GM19043 (cell line): ENCODE measurements around the gene VTI1A.
A peak's percentile ranks its signal among the peaks of the same experiment; 100 is the strongest.

ENCODE experiments used
- ATAC-seq: cut with Tn5 transposase; IDR thresholded peaks from one replicate; pipeline ENCODE4 v1.9.1; 2021; ENCODE audit warnings: low read depth; ENCODE audit not compliant: unreplicated experiment

The VTI1A gene

GRCh38 chr10:112502536-112502935 lies 55.5 kb downstream of the VTI1A start:
- no peak for ATAC-seq

- ATAC-seq, result no peak
Measured at GRCh38 chr10:112503643-112504042, 56.6 kb downstream of the VTI1A start.

GRCh38 chr10:112507046-112507445 lies 60.0 kb downstream of the VTI1A start:
- no peak for ATAC-seq

- ATAC-seq, result no peak
Measured at GRCh38 chr10:112507988-112508387, 61.0 kb downstream of the VTI1A start.

- no peak for ATAC-seq
Measured at GRCh38 chr10:112509558-112510291, 62.7 kb downstream of the VTI1A start.

GRCh38 chr10:112510384-112510783 lies 63.4 kb downstream of the VTI1A start:
- ATAC-seq, result no peak

GRCh38 chr10:112512294-112512693 lies 65.3 kb downstream of the VTI1A start:
- no peak for ATAC-seq

GRCh38 chr10:112515126-112515525 lies 68.1 kb downstream of the VTI1A start:
- no peak for ATAC-seq

- no peak for ATAC-seq
Measured at GRCh38 chr10:112515852-112516251, 68.8 kb downstream of the VTI1A start.

GRCh38 chr10:112517451-112517862 lies 70.4 kb downstream of the VTI1A start:
- no peak for ATAC-seq

GRCh38 chr10:112519133-112519761 lies 72.2 kb downstream of the VTI1A start:
- ATAC-seq, result peak; percentile 61

GRCh38 chr10:112520914-112521313 lies 73.9 kb downstream of the VTI1A start:
- ATAC-seq, result no peak

- ATAC-seq, result no peak
Measured at GRCh38 chr10:112524641-112525040, 77.6 kb downstream of the VTI1A start.

GRCh38 chr10:112525200-112525599 lies 78.2 kb downstream of the VTI1A start:
- no peak for ATAC-seq

- peak; percentile 88 for ATAC-seq
Measured at GRCh38 chr10:112526139-112526538, 79.1 kb downstream of the VTI1A start.

- no peak for ATAC-seq
Measured at GRCh38 chr10:112526906-112527305, 79.9 kb downstream of the VTI1A start.

- no peak for ATAC-seq
Measured at GRCh38 chr10:112528235-112528634, 81.2 kb downstream of the VTI1A start.

- ATAC-seq, result no peak
Measured at GRCh38 chr10:112531421-112531820, 84.4 kb downstream of the VTI1A start.

GRCh38 chr10:112532189-112532588 lies 85.2 kb downstream of the VTI1A start:
- peak; percentile 94 for ATAC-seq

GRCh38 chr10:112532956-112533355 lies 85.9 kb downstream of the VTI1A start:
- no peak for ATAC-seq

GRCh38 chr10:112533916-112534315 lies 86.9 kb downstream of the VTI1A start:
- ATAC-seq, result no peak

- no peak for ATAC-seq
Measured at GRCh38 chr10:112535531-112535951, 88.5 kb downstream of the VTI1A start.
